Upper lobe of left lung (tissue), 4 donors: ENCODE results near the gene DDA1.

Source experiments
- CTCF ChIP-seq, 6 experiments: fragments of 450-650 bp in 4 of 6; fragments of 200-600 bp in 2 of 6; sonication (generic) in 2 of 6; IDR thresholded peaks; one replicate each; pipeline ENCODE4 v1.5.1; 2016 to 2019; ENCODE audit warnings: antibody characterized with exemption in 6 of 6
- EP300 ChIP-seq, 4 donors: sonication (generic); formaldehyde crosslinking; IDR thresholded peaks; one replicate each; pipeline ENCODE4 v1.5.1; 2017; ENCODE audit warnings: antibody characterized with exemption in 4 of 4, control low read depth in 2 of 4
- POLR2A ChIP-seq, 4 donors: fragments of 450-650 bp; IDR thresholded peaks; one replicate each; pipeline ENCODE4 v1.5.1; 2016 to 2017; ENCODE audit warnings: antibody characterized with exemption in 4 of 4, mild to moderate bottlenecking in 2 of 4
- POLR2AphosphoS5 ChIP-seq, 2 donors: sonication (generic); formaldehyde crosslinking; IDR thresholded peaks; one replicate each; pipeline ENCODE4 v1.5.1; 2017; ENCODE audit warnings: antibody characterized with exemption in 2 of 2

- TF ChIP-seq CTCF (IDR thresholded peaks at IDR 0.05) (peak in 2 of 6 experiments; percentile 19 to 21), EP300 (IDR thresholded peaks at IDR 0.05) (no peak), POLR2A (IDR thresholded peaks at IDR 0.05) (no peak), POLR2AphosphoS5 (IDR thresholded peaks at IDR 0.05) (no peak)
These were observed 19.9 kb upstream of the DDA1 start for GRCh38 chr19:17289489-17289888.
